Activated T-helper 1 cell treated with anti-CD3 and anti-CD28 coated beads, Interleukin-12 subunit alpha, Interleukin-12 subunit beta, Interleukin-2, Interleukin-4 antibody, amounts not matched to agents 30 ng/mL and 10 ng/mL and 1 ng/mL, durations not matched to agents 14 hours and 24 hours and 36 hours (primary cell): Measurements from ENCODE around the gene GPR152. TPM values are rescaled to one million over a fixed set of nuclear protein-coding genes. Genes with fewer than 3 reads are reported as not detected.
A peak's percentile ranks its signal among the peaks of the same experiment; 100 is the strongest.
"Not testable (repeated sequence)": the region's sequence is repeated elsewhere in the genome, so short reads cannot be mapped to it uniquely, and the experiment has no call there.

Source experiments
- DNase-seq: peaks from one replicate; pipeline ENCODE4 v3.0.0; 2021; ENCODE audit warnings: low spot score
- H3K27ac Mint-ChIP-seq: one replicate; pipeline ENCODE4 v1.8.0; 2021; ENCODE audit warnings: mild to moderate bottlenecking, mixed read lengths
- H3K27me3 Mint-ChIP-seq: one replicate; pipeline ENCODE4 v1.8.0; 2022; ENCODE audit warnings: mild to moderate bottlenecking, moderate library complexity, mixed read lengths; ENCODE audit not compliant: insufficient read depth
- H3K36me3 Mint-ChIP-seq: one replicate; pipeline ENCODE4 v1.8.0; 2021; ENCODE audit warnings: low read depth, mixed read lengths
- H3K4me1 Mint-ChIP-seq: one replicate; pipeline ENCODE4 v1.8.0; 2021; ENCODE audit warnings: low read depth, mixed read lengths
- H3K4me3 Mint-ChIP-seq: one replicate; pipeline ENCODE4 v1.8.0; 2021; ENCODE audit warnings: mild to moderate bottlenecking, moderate library complexity, mixed read lengths
- H3K9me3 Mint-ChIP-seq: one replicate; pipeline ENCODE4 v1.8.0; 2021; ENCODE audit warnings: mixed read lengths
- intact Hi-C: fragments of 100-400 bp; cut with micrococcal nuclease; formaldehyde crosslinking; loops from one replicate; pipeline ENCODE4 v1.15.1; 2024
- total RNA-seq: library from RNA; stranded (reverse); gene quantifications from 2 replicates; pipeline ENCODE4 v1.2.3, GENCODE V29; 2022

The GPR152 gene
- total RNA-seq, 1 donor from 2014 or later, result not detected

DNA sequence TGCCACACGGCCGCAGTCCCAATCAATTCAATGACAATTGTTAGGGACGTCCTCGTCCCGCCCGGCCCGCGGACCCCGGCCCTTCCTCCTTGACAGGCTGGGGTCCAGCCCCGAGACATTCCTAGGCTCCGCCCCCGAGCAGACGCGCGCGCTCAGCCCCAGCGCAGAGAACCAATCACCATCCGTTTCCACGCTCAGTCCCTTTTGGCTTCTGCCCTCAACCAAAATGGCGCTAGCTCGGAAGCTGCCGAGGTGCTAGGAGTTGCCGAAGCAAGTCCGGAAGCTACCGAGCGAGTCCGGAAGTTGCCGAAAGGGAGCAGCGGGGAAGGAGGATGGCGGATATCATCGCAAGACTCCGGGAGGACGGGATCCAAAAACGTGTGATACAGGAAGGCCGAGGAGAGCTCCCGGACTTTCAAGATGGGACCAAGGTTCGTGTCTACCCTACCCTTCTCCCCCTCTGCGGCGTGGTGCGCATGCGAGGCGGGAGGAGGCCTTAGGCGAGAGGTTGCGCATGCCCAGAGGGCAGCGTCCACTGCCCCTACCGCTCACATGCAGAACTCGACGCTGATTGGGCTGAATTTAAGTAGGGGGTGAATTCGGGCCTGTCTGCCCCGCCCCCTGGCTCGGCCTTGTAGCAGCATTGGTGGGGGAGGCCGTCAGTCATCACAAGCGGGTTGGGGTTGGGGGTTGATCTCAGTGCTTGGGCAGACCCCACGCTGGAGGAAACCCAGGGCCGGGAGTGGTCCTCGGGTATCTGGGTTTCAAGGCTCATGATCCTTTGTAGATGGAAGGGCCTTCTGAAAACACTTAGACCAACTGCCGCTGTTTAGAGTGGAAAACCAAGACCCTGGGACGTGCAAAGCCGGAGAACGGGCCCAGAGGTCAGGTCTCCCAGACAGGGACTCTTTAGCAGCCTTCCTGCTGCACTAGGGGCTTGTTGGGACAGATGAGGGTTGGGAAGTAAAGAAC is 30.6 kb upstream of the GPR152 start, which contains the start of gene AIP:
TSS of gene AIP (plus strand) at position 200 of the 972 bp plus-strand sequence. CDS start at position 333, 133 bp downstream.
- intact Hi-C loops, result loop anchor here (1.0 to 5.0 kb wide), 6 partner anchors 14 to 526 kb away; partner anchors contain the start of genes CDK2AP2, PC, RPS6KB2 and TMEM134
- H3K4me3 Mint-ChIP-seq, result peak within 1 kb of the TSS; percentile 94

DNA sequence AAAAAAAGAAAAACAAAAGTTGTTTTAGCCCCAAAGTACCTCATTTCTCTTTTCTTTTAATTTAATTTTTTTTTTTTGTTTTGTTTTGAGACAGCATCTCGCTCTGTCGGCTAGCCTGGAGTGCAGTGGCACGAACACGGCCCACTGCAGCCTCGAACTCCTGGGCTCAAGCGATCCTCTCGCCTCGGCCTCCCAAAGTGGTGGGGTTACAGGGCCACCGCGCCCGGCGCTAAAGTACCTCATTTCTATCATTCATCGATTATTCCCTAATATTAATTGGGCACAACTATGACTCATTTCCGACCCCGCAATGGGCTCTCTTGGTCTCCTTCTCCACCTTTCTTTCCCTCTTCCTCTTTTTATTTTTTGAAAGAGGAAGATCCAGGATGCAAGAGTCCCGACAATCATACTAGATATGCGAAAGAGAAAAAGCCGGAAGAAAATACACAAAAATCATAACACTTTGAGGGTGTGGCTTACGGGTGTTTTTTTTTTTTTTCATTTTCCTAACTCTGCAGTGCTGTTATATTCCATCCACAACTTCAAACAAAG is 29.8 kb upstream of the GPR152 start:
- intact Hi-C loops, result loop anchor here (5.0 kb wide), 1 partner anchor 525 kb away; the partner anchor contains the start of gene PC
- peaks cover 20% of the 10 kb centered on the region for H3K36me3 Mint-ChIP-seq
- H3K9me3 Mint-ChIP-seq, result no peaks in the 10 kb centered on the region
- DNase-seq, result no peak
- H3K4me1 Mint-ChIP-seq, result peaks cover 47% of the 10 kb centered on the region
- H3K4me3 Mint-ChIP-seq, result peak overlapping the region; percentile 94
- H3K27ac Mint-ChIP-seq, result peak overlapping the region; percentile 100
- peaks cover 7% of the 10 kb centered on the region for H3K27me3 Mint-ChIP-seq

More for the DNA sequence above, 30.6 kb upstream of the GPR152 start, which contains the start of gene AIP:
- H3K27ac Mint-ChIP-seq, result peak within 1 kb of the TSS; percentile 100
- H3K9me3 Mint-ChIP-seq, result no peaks in the 10 kb centered on the region
- peak; percentile 98 for DNase-seq
- H3K36me3 Mint-ChIP-seq, result peaks cover 27% of the 10 kb centered on the region
- H3K4me1 Mint-ChIP-seq, result peaks cover 55% of the 10 kb centered on the region
- H3K27me3 Mint-ChIP-seq, result peaks cover 4% of the 10 kb centered on the region

DNA sequence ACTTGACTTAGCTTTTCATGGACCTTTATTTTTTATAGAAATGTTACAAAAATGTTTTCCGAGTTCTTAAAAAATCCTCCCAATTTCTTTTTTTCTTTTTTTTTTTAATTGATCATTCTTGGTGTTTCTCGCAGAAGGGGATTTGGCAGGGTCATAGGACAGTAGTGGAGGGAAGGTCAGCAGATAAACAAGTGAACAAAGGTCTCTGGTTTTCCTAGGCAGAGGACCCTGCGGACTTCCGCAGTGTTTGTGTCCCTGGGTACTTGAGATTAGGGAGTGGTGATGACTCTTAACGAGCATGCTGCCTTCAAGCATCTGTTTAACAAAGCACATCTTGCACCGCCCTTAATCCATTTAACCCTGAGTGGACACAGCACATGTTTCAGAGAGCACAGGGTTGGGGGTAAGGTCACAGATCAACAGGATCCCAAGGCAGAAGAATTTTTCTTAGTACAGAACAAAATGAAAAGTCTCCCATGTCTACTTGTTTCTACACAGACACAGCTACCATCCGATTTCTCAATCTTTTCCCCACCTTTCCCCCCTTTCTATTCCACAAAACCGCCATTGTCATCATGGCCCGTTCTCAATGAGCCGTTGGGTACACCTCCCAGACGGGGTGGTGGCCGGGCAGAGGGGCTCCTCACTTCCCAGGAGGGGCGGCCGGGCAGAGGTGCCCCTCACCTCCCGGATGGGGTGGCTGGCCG is 25.0 kb upstream of the GPR152 start:
- DNase-seq, H3K27ac Mint-ChIP-seq, H3K36me3 Mint-ChIP-seq, H3K9me3 Mint-ChIP-seq, H3K4me3 Mint-ChIP-seq, intact Hi-C loops, H3K27me3 Mint-ChIP-seq, H3K4me1 Mint-ChIP-seq: not testable (repeated sequence)

DNA sequence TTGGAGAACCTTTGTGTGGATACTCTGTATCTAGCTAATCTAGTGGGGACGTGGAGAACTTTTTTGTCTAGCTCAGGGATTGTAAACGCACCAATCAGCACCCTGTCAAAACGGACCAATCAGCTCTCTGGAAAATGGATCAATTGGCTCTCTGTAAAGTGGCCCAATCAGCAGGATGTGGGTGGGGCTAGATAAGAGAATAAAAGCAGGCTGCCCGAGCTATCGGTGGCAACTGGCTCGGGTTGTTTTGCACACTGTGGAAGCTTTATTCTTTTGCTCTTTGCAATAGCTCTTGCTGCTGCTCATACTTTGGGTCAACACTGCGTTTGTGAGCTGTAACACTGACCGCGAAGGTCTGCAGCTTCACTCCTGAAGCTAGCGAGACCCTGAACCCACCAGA is 24.2 kb upstream of the GPR152 start:
- intact Hi-C loops, H3K27me3 Mint-ChIP-seq, H3K4me1 Mint-ChIP-seq, DNase-seq, H3K27ac Mint-ChIP-seq, H3K4me3 Mint-ChIP-seq, H3K9me3 Mint-ChIP-seq, H3K36me3 Mint-ChIP-seq: not testable (repeated sequence)

DNA sequence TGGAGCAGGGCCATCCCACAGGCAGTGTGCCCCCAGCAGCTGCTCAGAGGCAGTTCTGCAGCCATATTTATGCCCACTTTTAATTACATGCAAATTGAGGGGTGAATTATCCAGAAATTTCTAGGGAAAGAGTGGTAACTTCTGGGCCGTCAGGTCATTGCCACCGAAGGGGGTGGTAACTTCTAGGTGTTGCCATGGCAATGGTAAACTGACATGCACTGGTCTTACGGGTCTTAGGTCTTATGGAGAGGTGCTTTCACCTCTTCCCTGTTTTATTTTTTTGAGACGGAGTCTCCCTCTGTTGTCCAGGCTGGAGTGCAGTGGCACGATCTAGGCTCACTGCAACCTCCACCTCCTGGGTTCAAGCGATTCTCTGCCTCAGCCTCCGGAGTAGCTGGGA is 20.4 kb upstream of the GPR152 start:
- Mint-ChIP-seq H3K9me3 (no peaks in the 10 kb centered on the region), H3K27ac (no peak overlapping the region), H3K4me3 (no peak overlapping the region), H3K27me3 (peaks cover 3% of the 10 kb centered on the region), H3K36me3 (no peaks in the 10 kb centered on the region), H3K4me1 (peaks cover 6% of the 10 kb centered on the region)
- DNase-seq, result no peak
- intact Hi-C loops, result no loop called here

DNA sequence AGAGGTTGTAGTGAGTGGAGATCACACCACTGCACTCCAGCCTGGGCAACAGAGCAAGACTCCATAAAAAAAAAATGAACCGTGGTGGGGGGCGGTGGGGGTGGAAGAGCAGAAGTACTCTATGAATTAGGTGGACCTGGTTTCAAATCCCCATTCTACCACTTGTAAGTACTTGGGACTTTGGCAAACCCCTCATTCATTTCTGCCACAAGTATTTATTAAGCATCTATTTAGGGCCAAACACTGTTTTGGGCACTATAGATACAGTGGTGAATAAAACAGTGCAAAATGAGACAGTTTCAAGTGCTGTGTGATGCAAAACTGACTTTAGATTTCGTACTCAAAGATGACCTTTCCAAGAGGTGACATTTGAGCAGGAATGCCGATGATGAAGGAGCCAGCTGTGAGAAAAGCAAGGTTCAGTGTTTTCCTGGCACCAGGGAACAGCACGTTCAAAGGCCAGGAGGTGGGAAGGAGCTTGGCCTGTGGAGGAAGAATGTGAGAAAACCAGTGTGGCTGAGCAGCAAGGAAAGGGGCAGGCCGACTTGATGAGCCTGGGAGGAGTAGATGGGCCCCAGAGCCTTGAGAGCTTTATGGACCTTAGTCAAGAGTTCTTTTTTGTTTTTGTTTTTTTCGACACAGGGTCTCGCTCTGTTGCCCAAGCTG is 17.9 kb upstream of the GPR152 start:
- peak overlapping the region; percentile 76 for H3K4me3 Mint-ChIP-seq
- no peaks in the 10 kb centered on the region for H3K27me3 Mint-ChIP-seq
- no peak for DNase-seq
- no peak overlapping the region for H3K27ac Mint-ChIP-seq
- peaks cover 13% of the 10 kb centered on the region for H3K4me1 Mint-ChIP-seq
- H3K36me3 Mint-ChIP-seq, result peaks cover 3% of the 10 kb centered on the region
- no peaks in the 10 kb centered on the region for H3K9me3 Mint-ChIP-seq
- intact Hi-C loops, result no loop called here

DNA sequence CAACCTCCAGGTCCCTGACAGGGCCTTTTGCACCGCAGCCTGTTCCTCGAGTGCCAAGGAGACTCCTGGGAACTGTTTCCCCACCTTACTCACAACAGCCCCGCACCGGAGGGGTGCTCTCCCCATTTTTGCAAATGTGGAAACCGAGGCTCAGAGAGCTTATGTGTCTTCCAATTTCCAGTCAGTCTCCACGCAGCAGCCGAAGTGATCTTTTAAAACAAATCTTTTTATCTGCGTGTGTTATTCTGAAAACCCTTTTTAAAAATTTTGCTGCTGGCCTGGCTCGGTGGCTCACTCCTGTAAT is 16.9 kb upstream of the GPR152 start:
- Mint-ChIP-seq H3K9me3 (no peaks in the 10 kb centered on the region), H3K4me3 (peak overlapping the region; percentile 76), H3K36me3 (peaks cover 6% of the 10 kb centered on the region), H3K4me1 (peaks cover 17% of the 10 kb centered on the region), H3K27ac (peak overlapping the region; percentile 48), H3K27me3 (no peaks in the 10 kb centered on the region)
- DNase-seq, result no peak
- intact Hi-C loops, result loop anchor here (1.0 to 5.0 kb wide), 8 partner anchors 14 to 117 kb away; partner anchors contain the start of genes AIP, CDK2AP2, CORO1B and POLD4

DNA sequence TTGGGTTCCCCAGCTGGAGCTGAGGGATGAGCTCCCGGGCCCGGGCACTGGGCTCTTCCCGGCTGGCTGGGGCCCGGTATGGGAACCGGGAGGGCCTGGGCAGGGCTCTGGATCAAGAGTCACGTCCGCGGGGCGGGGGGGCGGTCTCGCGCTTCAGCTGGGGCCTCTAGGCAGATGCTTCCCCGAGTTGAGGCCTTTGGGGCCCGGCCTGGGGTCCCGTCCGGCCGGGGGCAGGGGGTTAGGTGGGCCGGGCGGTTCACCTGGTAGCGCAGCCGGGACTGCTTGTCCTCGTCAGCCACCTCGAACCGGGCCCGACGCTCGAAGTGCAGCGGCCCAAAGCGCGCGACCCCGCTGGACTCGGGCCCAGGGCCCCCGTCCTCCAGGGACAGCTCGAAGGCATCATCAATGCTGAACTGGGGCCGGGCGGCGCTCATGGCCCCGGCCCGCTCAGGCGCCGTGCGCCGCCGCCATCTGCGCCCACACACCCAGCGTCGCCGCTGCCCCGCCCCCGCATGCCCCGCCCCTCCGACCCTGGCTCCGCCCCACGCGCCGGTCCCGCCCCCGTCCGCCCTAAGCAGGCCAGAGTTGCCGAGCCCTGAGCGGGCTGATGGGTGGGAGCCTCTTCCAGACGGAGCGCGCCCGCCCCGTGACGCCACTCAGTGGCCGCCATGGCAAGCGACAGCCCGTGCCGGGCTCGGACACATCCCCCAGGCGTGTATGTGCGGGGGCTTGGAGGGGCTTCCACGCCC is 16.4 kb upstream of the GPR152 start, which contains the start of gene TMEM134:
TSS of gene TMEM134 (minus strand) at position 493 of the 749 bp plus-strand sequence. CDS start at position 434, 59 bp downstream.
- DNase-seq, result peak; percentile 88
- intact Hi-C loops, result loop anchor here (1.0 to 5.0 kb wide), 8 partner anchors 14 to 117 kb away; partner anchors contain the start of genes AIP, CDK2AP2, CORO1B and POLD4
- H3K4me3 Mint-ChIP-seq, result peak within 1 kb of the TSS; percentile 91
- no peaks in the 10 kb centered on the region for H3K27me3 Mint-ChIP-seq
- peak within 1 kb of the TSS; percentile 84 for H3K27ac Mint-ChIP-seq
- peaks cover 23% of the 10 kb centered on the region for H3K4me1 Mint-ChIP-seq
- H3K9me3 Mint-ChIP-seq, result no peaks in the 10 kb centered on the region
- peaks cover 6% of the 10 kb centered on the region for H3K36me3 Mint-ChIP-seq

DNA sequence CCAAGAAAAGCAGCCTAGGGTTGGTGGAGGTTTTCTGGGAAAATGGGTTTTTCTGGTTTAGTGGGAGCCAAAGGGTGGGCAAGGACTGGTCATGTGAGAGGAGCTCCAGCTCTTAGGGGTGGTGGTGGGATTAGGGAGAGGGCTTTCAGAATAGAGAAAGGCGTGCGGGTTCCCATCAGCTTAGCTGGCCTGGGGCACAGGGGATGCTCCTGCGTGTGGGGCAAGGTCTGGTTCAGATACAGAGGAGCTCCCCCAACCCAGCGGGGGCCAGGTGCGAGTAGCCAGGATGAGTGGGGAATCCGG is 15.9 kb upstream of the GPR152 start:
- Mint-ChIP-seq H3K4me1 (peaks cover 26% of the 10 kb centered on the region), H3K9me3 (no peaks in the 10 kb centered on the region), H3K36me3 (peaks cover 6% of the 10 kb centered on the region), H3K27me3 (no peaks in the 10 kb centered on the region), H3K4me3 (peak overlapping the region; percentile 91), H3K27ac (peak overlapping the region; percentile 84)
- intact Hi-C loops, result loop anchor here (2.0 to 5.0 kb wide), 2 partner anchors 30 to 116 kb away; partner anchors contain the start of gene POLD4
- no peak for DNase-seq

DNA sequence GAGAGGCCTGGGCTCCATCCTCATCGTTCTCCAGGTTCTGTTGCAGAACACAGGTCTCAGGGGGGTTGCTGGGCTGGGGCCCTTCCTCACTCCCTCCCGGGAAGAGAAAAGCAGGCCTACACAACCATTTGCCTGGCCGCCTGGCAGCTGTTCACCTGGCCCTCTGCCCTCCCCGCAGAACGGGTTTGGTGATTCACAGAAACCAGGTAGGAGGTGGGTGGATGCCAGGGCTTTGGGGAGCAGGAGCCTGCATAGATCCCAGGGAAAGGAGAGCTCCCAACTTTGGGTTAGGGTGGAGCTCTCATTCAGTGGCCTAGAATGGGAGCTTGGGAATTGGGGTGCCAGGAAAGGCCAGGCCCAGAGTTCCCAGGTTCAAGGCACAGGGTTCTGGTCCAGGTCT is 15.5 kb upstream of the GPR152 start:
- Mint-ChIP-seq H3K36me3 (peaks cover 6% of the 10 kb centered on the region), H3K9me3 (no peaks in the 10 kb centered on the region), H3K27ac (peak overlapping the region; percentile 84), H3K4me1 (peaks cover 26% of the 10 kb centered on the region), H3K4me3 (peak overlapping the region; percentile 91), H3K27me3 (no peaks in the 10 kb centered on the region)
- intact Hi-C loops, result loop anchor here (2.0 to 5.0 kb wide), 2 partner anchors 29 to 116 kb away; partner anchors contain the start of gene POLD4
- no peak for DNase-seq

DNA sequence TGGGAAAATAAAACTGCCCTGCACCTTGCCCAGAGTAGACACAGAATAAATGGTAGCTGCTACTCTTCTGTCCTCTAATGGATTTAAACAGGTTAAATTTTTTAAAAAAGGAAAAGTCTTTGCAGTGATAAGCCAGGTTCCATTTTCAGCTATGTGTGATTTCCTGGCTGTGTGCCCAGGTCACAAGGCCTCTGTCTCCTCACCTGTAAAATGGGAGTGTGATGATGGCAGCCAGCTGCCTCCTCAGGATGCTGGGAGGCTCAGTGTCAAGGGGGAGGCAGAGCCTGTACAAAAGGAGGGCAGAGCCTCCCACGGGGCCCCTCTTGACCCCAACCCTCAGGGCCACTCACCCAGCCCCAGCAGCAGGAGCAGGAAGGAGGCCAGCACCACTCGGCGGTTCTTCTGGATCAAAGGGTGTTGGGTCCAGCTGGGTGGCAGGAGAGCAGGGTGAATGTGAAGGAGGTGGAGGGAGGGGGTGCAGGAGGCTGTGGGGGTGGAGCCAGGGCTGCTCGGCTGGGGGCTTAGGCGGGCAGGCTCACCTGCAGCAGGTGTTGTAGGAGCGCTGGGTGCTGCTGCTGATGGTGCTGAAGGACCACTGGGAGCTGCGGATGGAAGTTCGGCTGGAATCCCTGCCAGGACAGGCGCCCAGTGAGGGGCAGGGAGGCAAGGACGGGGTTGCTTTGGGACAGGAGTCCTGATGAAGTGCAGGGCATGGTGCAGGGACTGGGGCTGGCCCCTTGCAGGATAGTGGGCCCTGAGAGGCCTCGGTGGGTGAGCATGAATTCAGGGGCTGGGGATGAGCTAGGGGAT is 14.6 kb upstream of the GPR152 start:
- Mint-ChIP-seq H3K4me3 (peak overlapping the region; percentile 91), H3K27me3 (no peaks in the 10 kb centered on the region), H3K4me1 (peaks cover 26% of the 10 kb centered on the region), H3K27ac (peak overlapping the region; percentile 71), H3K36me3 (peaks cover 6% of the 10 kb centered on the region), H3K9me3 (no peaks in the 10 kb centered on the region)
- intact Hi-C loops, result loop anchor here (5.0 kb wide), 1 partner anchor 115 kb away; the partner anchor contains the start of gene POLD4
- no peak for DNase-seq
